Gastrocnemius medialis (tissue), 4 donors: Measurements from ENCODE around the gene OR9G1.

Source experiments
- POLR2A ChIP-seq, 2 donors: fragments of 450-650 bp; IDR thresholded peaks; one replicate each; pipeline ENCODE4 v1.6.1; 2017; ENCODE audit warnings: antibody characterized with exemption in 2 of 2, mild to moderate bottlenecking in 2 of 2, moderate library complexity in 2 of 2
- TF ChIP-seq, protein P1 (sequence below), 5 experiments: fragments of 450-650 bp in 3 of 5; fragments of 200-600 bp in 2 of 5; sonication (generic) in 2 of 5; IDR thresholded peaks in 4 of 5; conservative IDR thresholded peaks in 1 of 5; 1 replicate in 4 of 5; 2 replicates in 1 of 5; pipeline ENCODE4 v1.5.1; 2016 to 2019; ENCODE audit warnings: antibody characterized with exemption in 5 of 5, mild to moderate bottlenecking in 3 of 5, moderate library complexity in 3 of 5

GRCh38 chr11:56705784-56706396, 7.0 kb downstream of the OR9G1 start:
- TF ChIP-seq, protein P1, sequence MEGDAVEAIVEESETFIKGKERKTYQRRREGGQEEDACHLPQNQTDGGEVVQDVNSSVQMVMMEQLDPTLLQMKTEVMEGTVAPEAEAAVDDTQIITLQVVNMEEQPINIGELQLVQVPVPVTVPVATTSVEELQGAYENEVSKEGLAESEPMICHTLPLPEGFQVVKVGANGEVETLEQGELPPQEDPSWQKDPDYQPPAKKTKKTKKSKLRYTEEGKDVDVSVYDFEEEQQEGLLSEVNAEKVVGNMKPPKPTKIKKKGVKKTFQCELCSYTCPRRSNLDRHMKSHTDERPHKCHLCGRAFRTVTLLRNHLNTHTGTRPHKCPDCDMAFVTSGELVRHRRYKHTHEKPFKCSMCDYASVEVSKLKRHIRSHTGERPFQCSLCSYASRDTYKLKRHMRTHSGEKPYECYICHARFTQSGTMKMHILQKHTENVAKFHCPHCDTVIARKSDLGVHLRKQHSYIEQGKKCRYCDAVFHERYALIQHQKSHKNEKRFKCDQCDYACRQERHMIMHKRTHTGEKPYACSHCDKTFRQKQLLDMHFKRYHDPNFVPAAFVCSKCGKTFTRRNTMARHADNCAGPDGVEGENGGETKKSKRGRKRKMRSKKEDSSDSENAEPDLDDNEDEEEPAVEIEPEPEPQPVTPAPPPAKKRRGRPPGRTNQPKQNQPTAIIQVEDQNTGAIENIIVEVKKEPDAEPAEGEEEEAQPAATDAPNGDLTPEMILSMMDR (IDR thresholded peaks at IDR 0.05 in 4 of 5, conservative IDR thresholded peaks at IDR 0.05 in 1 of 5): no peak
- TF ChIP-seq POLR2A (IDR thresholded peaks at IDR 0.05): no peak
